KBM-7 (cell line): ENCODE results near the gene HHATL.

ENCODE experiments used
- DNase-seq: peaks from one replicate; pipeline ENCODE4 v3.0.0-alpha.2; 2015
- in situ Hi-C: fragments of 300-500 bp; cut with MboI; formaldehyde crosslinking; loops from 2 replicates; pipeline ENCODE4 v1.14.3; 2020; ENCODE audit warnings: low sequenced_read_pairs, low pct_unique_long_range_greater_than_20kb, mixed read lengths

Gene HHATL, protein sequence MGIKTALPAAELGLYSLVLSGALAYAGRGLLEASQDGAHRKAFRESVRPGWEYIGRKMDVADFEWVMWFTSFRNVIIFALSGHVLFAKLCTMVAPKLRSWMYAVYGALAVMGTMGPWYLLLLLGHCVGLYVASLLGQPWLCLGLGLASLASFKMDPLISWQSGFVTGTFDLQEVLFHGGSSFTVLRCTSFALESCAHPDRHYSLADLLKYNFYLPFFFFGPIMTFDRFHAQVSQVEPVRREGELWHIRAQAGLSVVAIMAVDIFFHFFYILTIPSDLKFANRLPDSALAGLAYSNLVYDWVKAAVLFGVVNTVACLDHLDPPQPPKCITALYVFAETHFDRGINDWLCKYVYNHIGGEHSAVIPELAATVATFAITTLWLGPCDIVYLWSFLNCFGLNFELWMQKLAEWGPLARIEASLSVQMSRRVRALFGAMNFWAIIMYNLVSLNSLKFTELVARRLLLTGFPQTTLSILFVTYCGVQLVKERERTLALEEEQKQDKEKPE

DNA sequence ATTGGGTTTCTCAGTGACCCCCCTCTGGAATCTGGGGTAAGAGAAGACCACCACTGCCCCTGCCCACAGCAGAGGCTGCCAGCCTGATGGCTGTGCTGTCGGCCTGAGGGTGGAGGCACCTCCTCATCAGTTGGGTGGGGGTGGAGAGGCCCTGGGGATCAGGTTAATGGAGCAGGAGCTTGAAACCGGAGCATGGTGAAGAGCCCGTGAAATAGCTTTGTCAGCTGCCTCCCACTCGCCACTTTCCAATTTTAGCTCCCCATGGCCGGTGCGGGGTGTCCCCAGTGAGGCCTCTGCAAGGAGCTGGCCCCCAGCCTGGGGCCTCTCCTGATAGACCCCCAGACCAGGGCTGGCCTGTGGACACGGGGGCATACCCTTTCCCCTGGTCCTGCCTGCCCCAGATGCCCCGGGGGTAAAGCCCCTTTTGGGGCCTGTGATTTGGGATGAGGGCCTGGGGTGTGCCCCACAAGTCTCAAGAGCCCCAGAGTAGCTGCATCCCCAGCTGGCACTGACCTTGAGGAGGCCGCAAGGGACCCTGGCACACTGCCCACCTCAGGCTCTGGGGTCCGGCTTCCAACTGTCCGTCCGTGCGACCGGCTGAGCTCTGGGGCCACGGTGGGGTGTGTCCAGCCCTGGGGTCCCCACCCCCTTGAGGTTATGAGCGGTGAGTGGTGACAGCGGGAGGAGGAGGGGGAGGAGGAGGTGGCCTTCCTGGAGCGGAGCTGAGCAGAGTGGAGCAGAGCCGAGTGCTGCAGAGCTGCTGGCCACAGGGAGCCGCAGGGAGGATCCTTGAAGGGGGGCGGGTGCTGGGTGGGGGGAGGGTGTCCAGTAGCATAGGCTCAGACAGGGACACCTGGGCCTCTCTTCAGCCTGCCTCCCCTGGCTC lies at the start of gene HHATL:
Gene HHATL (minus strand): TSS at position 733 of the 886 bp plus-strand sequence. CDS start 1,972 bp downstream, outside the sequence.
- in situ Hi-C loops = no loop called here
- DNase-seq = no peak

DNA sequence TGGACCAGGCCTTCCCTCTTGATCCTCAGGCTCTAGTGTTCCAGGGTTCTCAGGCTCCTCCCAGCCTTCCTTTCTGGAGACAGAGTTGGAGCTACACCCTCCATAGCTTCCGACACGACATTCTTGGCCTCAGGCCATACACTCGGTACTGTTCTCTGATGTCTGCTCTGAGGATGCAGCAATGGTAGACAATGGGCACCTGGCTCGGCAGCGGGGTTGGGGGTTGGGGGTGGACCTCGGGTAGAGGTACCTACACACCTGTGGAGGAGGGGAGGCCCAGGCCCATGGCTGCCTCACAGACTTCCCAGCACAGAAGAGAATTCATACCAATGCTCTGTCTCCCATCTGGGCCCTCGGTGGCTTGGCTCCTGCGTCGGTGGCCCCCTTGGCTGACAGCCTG lies 49.0 kb upstream of the HHATL start:
- in situ Hi-C loops = no loop called here
- no peak for DNase-seq

DNA sequence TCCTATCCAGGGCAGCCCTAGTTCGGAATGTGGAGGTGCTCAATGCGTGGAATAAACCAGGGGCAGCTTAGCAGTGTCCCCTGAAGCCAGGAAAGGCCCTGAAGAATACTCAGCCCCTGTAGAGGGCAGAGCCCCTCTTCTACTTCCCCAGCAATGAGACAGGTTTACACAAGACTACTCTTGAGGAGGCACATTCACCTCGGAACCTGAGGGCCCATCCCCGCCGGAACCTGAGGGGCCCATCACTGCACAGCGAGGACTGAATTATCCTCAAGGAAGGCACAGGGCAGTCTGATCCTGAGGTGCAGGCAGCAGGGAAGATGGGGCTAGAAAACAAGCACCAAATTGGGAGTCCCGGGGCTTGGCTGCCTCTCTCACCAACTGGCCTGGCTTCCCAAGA lies 48.2 kb upstream of the HHATL start:
- DNase-seq = no peak
- in situ Hi-C loops = no loop called here

DNA sequence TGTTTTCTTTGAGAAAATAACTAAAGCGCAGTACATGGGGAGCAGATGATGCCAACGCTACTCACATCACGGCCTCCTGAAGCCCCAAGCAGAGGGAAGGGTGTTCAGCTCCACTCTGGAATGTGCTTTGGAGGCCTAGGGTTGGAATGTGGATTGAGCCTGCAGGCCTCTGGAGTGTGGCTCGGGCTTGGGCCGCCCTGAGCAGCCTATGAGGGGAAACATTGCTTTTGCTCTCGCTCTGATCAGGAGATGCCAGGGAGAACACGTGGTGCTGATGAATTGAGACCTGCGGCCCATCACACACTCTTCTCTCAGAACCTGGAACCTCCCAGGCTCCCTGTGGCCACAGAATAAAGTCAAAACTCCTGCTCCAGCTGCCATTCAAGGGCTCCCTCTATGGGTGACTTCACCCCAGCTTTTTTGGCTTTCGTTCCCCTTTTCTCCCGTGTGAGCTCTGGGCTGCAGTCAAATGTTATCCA lies 47.2 kb upstream of the HHATL start:
- DNase-seq = peak; percentile 64
- in situ Hi-C loops = loop anchor here (25.0 kb wide), 1 partner anchor 487 kb away; the partner anchor contains the start of gene CCK

DNA sequence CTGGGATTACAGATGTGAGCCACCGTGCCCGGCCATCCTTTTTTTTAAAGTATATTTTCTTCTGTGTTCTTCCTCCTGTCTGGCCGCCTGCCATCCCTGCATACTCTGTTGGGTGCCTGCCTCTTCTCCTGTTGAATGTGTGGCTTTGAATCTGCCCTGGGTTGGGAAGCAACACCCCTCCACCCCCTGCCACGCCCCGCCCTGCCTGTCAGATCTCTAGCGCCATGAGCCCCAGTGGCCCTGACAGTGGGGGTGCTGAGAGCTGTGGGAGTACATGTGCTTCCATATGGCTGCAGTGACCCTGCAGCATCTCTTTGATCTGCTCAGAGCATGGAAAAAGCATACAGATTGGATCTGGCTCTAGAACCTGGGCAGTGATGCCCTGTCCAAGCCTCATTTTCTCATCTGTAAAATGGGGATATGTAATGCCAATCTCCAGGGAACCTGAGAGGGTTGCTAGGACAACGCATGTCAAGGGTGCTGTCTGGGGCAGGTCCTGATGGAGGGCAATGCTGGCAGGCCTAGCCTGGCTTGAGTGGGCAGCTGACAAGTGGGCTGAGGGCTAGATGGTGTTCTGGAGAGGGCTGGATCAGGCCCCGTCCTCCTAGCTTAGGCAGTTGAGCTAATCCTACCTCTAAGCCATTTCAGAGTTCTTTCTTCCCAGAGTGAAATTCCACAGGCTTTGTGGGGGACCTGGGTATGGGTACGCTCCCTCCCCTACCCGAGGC lies 46.6 kb upstream of the HHATL start:
- DNase-seq = no peak
- in situ Hi-C loops = loop anchor here (25.0 kb wide), 1 partner anchor 487 kb away; the partner anchor contains the start of gene CCK

DNA sequence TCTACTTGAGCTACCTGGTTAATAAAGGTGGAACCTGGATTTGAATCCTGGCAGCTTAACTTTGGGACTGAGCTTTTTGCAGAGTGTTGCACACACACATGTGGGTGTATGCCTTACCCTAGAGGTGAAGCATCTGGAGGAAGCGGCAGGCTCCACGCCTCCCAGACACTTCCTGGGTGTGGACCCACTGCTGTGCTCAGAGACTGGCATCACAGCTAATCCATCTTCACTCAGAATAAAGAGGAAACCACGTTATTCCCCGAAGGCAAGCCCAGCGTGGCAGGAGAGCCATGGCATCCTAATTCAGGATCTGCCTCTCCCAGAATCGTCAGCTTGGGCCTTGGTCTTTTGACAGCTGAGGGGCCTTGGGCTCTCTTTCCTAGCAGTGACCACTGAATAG lies 45.0 kb upstream of the HHATL start:
- in situ Hi-C loops = loop anchor here (25.0 kb wide), 1 partner anchor 485 kb away; the partner anchor contains the start of gene CCK
- no peak for DNase-seq

DNA sequence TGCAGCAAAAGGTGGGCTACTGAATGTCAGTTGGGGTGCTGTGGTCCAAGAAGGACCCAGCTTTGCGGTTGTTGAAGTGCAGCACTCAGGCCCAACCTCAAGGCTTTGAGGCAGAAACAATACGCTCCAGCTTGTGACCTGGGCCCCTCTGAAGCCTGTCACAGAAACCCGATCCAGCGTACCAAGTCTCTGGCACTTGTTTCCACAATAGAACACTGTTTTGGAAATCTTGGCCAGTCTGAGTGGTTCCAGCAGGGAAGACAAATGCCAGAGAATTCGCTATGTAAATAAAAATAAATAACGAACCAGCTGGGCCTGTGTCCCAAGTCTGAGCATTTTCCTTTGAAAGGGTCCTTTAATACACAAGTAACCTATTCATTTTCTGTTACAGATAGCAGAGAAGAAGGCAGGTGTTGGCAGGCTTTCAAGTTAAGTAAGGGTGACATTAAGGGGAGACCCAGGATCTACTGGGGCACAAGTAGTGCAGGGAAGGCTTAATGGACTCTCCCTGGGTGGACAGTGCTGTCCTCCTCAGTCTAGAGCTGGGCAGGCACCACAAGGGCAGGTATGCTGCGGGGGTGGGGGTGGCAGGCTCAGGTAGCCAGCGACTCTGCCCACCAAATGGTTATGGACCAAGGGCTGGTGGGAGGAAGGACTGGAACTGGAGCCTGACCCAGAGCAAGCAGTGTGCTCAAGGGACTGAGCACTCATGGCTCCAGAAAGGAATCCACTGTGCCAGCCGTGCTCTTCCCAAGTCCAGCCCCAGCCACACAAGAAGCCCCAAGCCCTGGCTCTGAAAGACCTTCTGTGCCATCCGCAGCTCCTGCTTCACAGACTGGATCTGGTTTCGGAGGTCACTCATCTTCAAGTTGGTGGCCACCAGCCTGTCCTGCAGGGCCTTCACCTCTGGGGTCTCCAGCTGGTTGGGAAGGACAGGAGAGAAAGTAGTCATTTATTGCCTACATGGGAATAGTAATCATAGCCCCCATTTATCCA lies 44.2 kb upstream of the HHATL start:
- DNase-seq = no peak
- in situ Hi-C loops = loop anchor here (25.0 kb wide), 1 partner anchor 484 kb away; the partner anchor contains the start of gene CCK

DNA sequence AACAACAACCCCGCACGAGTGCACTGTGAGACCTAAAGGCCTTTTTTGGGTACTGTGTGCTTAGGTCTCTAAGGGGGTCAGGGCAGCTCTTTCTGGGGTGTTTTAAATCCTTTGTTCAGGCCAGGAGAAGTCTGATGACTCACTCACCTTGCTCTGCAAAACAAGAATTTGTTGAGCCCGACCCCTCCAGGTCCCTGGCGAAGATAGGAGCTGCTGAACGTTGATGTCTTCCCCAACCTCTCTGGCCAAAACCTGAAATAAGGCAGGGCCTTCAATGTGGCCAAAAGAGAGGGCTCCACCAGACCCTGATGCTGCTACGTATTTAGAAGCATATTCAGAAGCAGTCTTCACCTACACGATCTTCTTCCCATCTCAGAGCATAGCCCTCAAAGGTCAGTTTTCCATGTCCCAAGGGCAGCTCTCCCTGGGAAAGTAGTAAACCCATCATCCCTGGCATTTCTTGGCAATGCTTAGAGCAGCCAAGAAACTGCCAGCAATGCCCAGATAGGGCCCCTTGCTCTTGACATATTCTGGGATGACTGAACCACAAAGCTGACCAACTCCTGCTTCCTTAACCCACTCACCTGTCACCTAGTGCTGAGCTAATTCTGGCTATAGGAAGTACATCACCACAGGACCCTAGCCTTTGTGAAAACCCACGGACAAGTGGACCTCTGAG lies 43.3 kb upstream of the HHATL start:
- in situ Hi-C loops = loop anchor here (25.0 kb wide), 1 partner anchor 484 kb away; the partner anchor contains the start of gene CCK
- DNase-seq = no peak

DNA sequence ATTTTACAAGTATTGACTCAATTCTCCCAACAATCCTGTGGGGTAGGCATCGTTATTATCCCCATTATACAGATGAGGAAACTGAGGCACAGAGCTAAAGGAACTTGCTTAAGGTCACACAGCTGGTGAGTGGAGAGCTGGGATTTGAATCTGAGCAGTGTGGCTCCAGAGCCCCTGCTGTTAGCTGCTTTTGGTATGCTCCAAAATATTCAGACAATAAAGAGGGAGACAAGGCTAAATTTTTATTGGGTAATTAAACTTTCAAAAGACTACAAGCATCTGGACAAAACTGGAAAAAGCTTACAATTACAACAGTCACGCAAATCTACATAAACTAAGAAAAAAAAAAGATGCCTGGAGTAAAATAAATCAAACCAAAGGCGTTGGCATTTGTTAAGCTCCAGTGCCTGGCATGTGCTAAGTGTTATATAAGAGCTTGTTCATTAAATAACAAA lies 42.7 kb upstream of the HHATL start:
- in situ Hi-C loops = loop anchor here (25.0 kb wide), 1 partner anchor 483 kb away; the partner anchor contains the start of gene CCK
- DNase-seq = no peak

DNA sequence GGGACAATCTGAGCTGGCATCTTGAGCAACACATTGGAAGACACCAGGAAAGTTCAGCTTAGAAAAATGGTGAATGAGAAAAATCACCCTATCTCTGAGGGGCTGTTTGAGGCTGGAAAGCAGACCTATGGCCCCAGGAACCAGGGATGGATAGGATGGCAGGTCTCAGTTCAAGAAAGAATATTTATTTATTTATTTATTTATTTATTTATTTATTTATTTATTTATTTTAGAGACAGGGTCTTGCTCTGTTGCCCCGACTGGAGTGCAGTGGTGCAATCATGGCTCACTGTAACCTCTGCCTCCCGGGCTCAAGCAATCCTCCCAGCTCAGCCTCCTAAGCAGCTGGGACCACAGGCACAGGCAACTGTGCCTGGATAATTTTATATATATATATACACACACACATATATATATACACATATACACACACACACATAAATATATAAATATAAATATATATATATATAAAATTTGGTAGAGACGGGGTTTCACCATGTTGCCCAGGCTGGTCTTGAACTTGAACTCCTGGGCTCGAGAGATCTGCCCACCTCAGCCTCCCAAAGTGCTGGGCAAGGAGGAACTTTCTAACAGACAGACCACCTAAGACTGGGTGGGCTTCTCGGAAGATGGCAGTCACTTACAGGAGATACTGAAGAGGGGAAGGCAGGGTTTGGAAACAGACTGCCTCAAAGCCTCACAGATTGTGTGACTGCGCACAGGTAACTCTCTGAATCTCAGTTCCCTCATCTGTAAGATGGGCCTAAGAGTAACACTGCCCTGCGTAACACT lies 40.8 kb upstream of the HHATL start:
- no peak for DNase-seq

DNA sequence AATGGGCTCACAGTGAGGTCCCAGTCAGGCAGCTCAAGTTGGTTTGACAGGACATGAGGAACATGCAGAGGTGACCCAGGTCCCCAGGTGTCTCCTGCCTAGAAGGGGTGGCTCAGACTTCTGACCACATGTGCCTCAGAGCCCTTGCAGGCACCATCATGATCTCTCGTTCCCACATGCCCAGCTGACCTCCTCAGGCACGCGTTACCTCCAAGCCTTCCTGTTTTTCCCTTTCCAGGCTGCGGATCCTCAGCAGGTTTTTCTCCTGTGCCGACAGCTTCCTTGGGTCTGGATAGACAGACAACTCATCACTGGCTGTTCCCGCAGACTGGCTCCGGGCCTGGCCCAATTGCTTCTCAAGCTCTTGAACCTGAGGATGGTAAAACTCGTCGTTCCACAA lies 40.1 kb upstream of the HHATL start:
- in situ Hi-C loops = loop anchor here (25.0 kb wide), 1 partner anchor 480 kb away; the partner anchor contains the start of gene CCK
- DNase-seq = no peak

More for the DNA sequence above, 40.8 kb upstream of the HHATL start:
- in situ Hi-C loops = loop anchor here (25.0 kb wide), 1 partner anchor 481 kb away; the partner anchor contains the start of gene CCK

DNA sequence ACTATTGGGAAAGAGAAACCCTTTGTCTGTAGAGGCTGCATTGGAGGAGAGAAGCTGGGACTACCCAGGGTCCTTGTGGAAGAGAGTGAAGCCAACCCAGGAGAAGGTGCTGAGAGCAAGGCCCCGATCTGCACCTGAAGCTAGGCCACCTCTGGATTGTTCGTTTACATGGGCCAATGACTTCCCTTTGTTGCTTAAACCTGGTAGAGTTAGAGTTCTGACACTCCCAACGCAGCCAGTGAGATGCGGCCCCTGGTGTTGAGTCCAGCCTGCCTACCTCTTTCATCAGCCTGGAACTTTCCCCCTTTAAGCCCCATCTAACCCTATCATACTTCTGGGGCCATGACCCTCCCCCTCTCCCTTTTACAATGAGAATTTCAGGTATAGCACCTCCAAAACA lies 39.7 kb upstream of the HHATL start:
- in situ Hi-C loops = loop anchor here (25.0 kb wide), 1 partner anchor 480 kb away; the partner anchor contains the start of gene CCK
- DNase-seq = no peak

DNA sequence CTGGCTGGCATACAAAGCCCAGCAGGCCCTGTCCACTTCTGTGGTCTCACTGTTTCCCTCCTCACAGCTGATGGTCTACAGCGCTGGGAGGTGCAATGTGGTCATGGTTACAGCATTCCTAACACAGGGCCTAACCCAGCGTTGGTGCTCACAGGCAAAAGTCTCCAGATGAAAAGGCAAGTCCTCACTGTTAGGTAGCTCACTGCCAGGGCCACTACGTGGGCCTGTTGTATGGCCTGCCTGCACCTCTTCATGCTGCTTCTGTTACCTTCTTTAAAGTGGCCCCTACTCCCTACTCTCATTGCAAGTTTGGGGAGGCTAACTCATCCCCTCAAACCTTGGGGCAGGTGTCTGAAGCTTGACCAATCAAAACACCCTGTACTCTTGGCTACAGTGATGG lies 39.2 kb upstream of the HHATL start:
- in situ Hi-C loops = loop anchor here (25.0 kb wide), 1 partner anchor 479 kb away; the partner anchor contains the start of gene CCK
- DNase-seq = no peak

DNA sequence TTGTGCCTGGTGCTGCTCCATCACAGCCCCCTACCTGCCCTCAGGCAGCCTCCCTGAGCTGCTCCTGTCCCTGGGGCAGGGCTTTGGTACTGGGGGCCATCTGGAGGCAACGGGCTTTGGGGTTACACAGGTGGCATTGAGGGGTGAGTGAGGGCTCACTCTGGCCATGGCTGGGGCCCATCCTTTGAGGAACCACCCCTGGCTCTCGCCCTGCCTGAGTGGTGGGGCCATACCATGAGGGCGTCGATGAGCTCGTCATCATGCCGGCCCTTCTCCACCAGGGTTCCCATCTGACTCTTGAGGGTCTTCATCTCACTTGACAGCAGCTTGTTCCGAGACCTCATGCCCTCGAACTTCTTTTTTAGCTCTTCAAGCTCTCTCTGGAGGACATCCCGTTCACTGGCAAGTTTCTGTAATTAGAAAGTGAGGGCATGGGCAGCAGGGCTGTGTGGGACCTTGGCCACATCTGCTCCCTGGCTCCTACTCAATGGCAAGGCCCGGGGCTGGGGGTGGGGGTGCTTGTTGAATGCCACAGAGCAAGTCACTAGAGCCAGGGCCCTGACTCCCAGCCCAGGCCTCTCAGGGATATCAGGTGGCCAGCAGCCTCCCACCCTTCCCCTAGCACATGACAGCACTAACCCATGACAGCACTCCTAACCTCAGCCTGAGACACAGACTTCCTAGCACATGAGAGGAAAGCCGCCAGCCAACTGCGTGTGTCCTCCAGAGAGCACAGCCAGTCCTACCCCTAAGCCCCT lies 37.0 kb upstream of the HHATL start:
- peak; percentile 11 for DNase-seq
- in situ Hi-C loops = loop anchor here (25.0 kb wide), 1 partner anchor 477 kb away; the partner anchor contains the start of gene CCK

DNA sequence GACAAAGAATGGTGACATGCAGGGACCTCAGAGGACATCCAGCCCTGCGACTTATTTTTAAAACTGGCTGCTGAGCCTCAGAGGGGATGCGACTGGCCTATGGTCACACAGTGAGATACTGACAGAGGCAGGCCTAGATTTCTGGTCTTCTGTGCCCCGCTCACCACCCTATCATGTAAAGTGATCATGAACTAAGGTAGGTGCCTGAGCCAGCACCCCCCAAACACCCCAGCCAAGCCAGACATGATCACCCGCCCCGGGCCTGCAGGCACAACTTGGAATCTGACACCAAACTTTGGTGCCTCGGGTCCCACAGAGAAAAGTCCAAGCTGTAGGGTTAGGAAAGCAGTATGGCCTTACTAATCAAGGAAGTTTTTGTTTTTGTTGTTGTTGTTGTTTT lies 33.9 kb upstream of the HHATL start:
- no peak for DNase-seq
- in situ Hi-C loops = loop anchor here (25.0 kb wide), 1 partner anchor 474 kb away; the partner anchor contains the start of gene CCK
